Superior temporal gyrus (tissue), 1 donor: ENCODE data around the gene DOCK10.

Source experiments
- DNase-seq: peaks from one replicate; pipeline ENCODE4 v3.0.0-alpha.2; 2016; ENCODE audit errors: extremely low spot score

Gene DOCK10

GRCh38 chr2:224881846-224882245, 160.4 kb downstream of the DOCK10 start:
- DNase-seq = no peak

DNA sequence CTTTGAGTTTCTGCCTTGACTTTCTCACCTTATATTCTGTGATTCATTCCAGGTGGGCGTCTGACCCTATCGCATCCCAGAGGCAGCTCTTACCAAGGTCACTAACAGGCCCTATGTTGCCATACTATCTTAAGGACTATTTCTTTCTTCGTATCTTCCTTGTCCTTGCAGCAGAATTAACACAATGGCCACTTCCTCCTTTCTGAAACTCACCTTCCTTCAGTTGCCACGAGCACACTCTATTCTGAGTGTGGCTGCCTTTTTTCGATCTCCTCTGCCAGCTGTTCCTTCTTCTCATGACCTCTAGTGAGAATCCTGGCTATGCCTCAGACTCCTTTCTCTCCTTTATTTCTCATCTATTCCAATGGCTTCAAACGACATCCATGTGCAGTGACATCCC, 165.7 kb downstream of the DOCK10 start:
- no peak for DNase-seq

GRCh38 chr2:224875841-224876240, 166.4 kb downstream of the DOCK10 start:
- DNase-seq = no peak

DNA sequence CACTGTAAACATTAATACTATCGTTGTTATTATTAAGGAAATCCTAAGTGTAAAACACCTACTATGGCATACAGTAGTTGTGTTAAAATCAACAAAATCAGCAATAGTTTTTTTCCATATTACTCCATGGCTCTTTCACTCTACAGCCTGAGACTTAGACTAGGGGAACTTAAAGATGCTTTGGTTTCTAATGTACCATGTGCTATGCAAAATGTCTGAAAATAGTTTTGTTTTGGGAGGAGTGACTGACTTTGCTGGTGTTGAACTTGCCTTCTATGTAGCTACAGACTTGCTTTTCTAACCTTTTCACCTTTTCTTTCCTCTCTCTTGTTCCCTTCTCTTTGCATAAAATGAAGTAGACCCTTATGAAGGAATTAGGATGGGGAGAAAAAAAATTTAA, 167.1 kb downstream of the DOCK10 start:
- DNase-seq = no peak

DNA sequence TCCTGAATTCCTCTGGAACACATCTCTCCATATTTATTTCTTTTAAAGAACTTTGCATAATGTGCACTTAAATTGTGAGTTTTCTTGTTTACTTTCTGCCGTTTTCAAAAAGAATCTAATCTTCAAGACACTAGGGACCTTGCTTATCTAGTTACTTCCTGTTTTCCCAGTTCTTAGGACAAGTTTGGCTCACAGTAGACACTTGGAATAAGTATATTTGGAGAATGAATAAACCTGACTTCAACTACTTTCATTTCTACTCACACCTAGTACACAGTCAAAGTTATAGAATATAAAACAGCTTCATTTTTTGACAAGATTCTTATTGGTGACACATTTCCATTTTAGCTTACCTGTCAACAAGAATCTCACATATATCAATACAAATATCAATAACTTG, 170.5 kb downstream of the DOCK10 start:
- DNase-seq = no peak

- DNase-seq = no peak
Observed at GRCh38 chr2:224870341-224870740, 171.9 kb downstream of the DOCK10 start.

DNA sequence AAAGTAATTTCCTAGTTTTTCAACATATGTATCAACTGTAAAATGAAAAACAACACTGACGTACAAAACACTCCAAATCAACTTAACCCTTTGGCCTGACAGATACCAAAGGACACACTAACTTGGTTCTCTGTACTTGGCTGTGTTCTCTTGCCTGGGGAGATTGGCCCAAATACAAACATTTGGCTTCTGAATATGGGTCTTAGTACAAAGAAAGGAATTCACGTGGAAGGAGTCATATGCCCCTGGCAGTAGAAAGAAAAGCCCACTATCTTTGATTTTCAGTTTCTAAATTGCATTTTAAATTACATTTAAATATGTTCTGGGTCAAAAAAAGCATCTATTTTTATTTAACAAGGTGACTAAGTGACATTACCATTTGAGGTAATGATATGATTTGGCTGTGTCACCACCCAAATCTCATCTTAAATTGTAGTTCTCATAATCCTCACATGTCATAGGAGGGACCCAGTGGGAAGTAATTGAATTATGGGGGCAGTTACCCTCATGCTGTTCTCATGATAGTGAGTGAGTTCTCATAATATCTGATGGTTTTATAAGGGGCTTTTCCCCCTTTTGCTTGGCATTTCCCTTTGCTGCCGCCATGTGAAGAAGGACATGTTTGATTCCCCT, 172.6 kb downstream of the DOCK10 start:
- no peak for DNase-seq

- DNase-seq = no peak
Observed at GRCh38 chr2:224865016-224865415, 177.3 kb downstream of the DOCK10 start.

- DNase-seq = no peak
Observed at GRCh38 chr2:224861266-224861665, 181.0 kb downstream of the DOCK10 start.

DNA sequence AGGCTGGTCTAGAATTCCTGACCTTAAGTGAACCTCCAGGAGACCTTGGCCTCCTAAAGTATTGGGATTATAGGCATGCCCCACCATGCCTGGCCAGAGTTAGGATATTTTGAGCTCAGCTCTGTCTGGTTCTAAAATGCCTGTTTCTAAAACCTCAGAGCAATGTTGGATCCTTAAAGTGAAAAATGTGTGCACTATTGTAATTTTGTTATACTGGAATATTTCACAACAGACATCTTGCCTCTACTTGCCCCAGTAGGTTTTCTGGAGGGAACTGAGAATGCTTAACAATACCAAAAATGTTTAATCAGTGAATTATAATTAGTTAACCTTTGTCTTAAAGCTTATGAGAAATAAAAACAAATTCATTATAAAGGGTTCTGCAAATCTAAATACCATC, 181.5 kb downstream of the DOCK10 start:
- no peak for DNase-seq

- DNase-seq = no peak
Observed at GRCh38 chr2:224851811-224852210, 190.5 kb downstream of the DOCK10 start.

DNA sequence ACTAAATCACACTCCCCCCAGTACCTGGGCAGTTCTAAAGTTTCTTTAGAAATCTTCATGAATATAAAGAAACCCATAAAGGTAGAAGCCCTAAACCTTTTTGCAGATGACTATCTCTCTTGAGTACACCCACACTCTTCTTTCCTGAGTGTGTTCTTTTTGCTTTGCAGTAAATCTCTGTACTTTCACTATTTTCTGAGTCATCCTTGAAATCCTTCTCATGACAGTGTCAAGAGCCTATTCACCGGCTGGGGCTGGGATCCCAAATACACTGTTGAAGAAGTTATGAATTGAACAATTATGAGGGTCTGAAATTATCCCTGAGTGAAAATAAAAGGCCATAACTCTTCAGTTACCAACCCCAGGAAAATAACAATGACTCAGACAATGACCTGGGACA, 192.2 kb downstream of the DOCK10 start:
- no peak for DNase-seq

DNA sequence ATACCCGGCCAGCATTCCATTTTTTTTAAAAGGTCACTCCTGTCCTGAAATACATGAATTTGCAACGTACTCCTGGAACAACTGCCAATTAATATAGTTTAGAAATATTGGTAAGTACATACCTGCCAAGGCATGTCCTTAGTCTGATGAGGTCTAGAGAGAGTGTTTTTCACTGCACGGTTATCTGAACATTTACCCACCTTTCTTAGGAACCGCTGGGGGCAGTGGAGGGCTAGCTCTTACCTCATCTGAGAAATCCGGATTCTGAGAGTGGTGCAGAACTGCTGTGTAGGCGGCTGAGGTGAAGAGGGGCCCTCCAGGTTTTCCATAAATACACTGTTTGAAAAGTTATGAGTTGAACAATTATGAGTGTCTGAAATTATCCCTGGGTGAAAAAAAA, 193.0 kb downstream of the DOCK10 start:
- DNase-seq = no peak

- DNase-seq = no peak
Observed at GRCh38 chr2:224847961-224848850, 194.1 kb downstream of the DOCK10 start.

DNA sequence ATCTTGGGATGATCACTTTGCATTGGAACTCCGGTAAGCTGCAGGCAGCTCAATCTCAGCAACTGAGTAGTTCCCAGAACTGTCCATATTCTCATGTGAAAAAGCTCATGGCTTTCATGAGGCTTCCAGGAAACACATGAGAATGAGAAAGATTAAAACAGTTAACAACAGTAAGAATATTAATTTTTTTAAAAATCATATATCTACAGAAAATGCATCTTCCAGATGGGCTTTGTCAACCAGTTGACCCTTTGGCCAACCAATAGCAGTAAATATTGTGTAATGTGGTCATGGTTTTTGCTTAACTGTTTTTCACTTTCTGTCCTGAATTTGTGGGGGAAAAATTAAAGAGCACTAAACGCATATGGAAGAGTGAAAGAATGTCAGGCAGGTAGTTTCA, 194.9 kb downstream of the DOCK10 start:
- no peak for DNase-seq

GRCh38 chr2:224846686-224847085, 195.6 kb downstream of the DOCK10 start:
- no peak for DNase-seq

DNA sequence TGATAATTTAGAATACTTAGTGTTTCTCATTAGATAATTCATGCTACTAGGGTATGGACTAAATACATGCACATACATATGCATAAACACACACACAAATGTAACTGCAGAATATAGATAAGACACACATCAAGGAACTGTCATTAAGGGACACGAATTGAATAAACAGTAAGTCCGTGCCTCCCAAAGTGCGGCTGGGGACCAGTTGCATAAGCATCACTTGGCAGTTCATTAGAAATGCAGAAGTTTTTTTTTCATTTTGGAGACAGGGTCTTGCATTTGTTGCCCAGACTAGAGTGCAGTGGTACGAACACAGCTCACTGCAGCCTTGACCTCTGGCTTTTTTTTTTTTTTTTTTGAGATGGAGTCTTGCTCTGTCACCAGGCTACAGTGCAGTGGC, 196.1 kb downstream of the DOCK10 start:
- no peak for DNase-seq

- no peak for DNase-seq
Observed at GRCh38 chr2:224843141-224843540, 199.1 kb downstream of the DOCK10 start.

GRCh38 chr2:224841910-224842309, 200.4 kb downstream of the DOCK10 start:
- DNase-seq = peak; percentile 53

DNA sequence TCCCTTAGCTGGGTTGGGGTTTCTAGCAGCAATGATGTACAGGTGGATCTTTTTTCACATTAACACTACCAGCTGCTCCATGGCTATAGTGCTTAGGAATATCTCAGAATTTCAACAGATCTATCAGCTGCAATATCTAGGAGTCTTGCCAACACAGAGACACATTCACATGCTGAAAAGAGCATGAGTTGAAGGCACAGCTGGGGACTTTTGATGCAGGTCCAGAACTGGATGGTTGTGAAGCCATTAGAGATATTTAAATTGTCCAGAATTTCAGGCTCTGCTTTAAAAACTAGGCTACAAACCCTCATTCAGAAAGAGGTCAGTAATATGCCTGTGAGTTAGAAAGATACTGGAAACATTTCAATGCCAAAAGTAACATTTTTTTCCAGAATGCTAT, 203.9 kb downstream of the DOCK10 start:
- peak; percentile 42 for DNase-seq

- DNase-seq = no peak
Observed at GRCh38 chr2:224837558-224837957, 204.7 kb downstream of the DOCK10 start.

- no peak for DNase-seq
Observed at GRCh38 chr2:224837066-224837465, 205.2 kb downstream of the DOCK10 start.

GRCh38 chr2:224836263-224836662, 206.0 kb downstream of the DOCK10 start:
- no peak for DNase-seq
